AG20443 (cell line): ENCODE results near the gene TBC1D32.
"Not testable (repeated sequence)": the region's sequence is repeated elsewhere in the genome, so short reads cannot be mapped to it uniquely, and the experiment has no call there.

Source experiments
- DNase-seq: peaks from one replicate; pipeline ENCODE4 v3.0.0; 2012; ENCODE audit warnings: low spot score, mixed read lengths

Gene TBC1D32

GRCh38 chr6:121110733-121111132 lies 223.5 kb downstream of the TBC1D32 start:
- no peak for DNase-seq

- DNase-seq = no peak
Measured at GRCh38 chr6:121106962-121107361, 227.3 kb downstream of the TBC1D32 start.

GRCh38 chr6:121105461-121105860 lies 228.8 kb downstream of the TBC1D32 start:
- DNase-seq = no peak

DNA sequence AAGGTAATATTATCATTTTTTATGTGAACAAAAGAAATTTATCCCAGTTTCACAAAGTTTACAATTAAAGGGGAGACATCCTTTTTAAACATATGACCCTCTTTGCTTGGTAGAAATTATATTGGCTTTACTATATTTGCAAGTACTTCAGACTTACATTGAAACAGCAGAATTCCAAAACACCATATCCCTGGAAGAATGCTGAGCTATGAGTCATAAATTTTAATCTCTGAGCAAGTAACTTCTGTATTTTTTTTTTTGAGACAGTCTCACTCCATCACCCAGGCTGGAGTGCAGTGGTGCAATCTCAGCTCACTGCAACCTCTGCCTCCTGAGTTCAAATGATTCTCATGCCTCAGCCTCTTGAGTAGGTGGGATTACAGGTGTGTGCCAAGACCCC lies 240.4 kb downstream of the TBC1D32 start:
- DNase-seq = peak; percentile 27

- DNase-seq = no peak
Measured at GRCh38 chr6:121090492-121090891, 243.8 kb downstream of the TBC1D32 start.

DNA sequence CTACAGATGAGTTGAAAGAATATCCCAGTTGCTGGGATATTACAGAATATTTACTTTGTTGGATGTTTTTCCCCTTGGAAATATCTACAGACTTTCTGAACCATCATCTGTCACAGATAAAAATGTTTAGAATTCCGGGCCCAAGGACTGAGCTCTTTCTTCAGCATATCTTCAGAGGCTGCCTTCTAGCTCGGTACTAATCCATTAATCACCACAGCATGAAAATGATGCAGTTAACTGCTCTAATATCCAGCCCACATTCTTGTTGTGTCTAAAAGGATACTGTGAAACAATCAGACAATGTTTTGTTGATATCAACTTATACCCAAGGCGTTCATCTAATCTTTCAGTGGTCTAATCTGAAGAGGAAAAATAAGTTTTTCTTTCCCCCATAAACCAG lies 247.4 kb downstream of the TBC1D32 start:
- no peak for DNase-seq

DNA sequence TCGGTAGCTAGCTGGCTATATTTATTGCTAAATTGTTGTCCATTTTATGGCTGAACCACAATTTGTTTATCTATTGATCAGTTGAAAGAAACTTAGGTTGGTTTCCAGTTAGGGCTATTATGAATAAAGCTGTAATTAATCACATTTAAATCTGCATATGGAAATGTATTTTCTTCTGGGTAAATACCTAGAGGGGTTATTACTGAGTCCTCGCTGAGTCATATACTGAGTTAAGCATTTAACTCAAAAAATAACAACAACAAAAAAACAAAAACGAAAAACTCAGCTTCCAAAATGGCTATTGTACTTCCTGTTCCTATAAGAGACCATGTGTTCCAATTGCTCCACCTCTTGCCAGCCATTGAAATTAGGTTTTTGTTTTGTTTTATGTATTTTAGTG lies 258.2 kb downstream of the TBC1D32 start:
- no peak for DNase-seq

DNA sequence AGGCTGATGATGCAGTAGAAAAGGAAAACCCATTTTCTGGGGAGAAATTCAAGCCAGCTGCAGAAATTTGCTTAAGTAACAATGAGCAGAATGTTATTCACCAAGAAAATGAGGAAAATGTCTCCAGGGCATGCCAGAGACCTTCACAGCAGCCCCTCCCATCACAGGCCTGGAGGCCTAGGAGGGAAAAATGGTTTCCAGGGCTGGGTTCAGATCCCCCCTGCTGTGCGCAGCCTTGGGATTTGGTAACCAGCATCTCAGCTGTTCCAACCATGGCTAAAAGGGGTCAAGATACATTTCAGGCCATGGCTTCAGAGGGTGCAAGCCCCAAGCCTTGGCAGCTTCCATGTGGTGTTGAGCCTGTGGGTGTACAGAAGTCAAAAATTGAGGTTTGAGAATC lies 265.5 kb downstream of the TBC1D32 start:
- not testable (repeated sequence) for DNase-seq

GRCh38 chr6:121067381-121067780 lies 266.9 kb downstream of the TBC1D32 start:
- no peak for DNase-seq

- DNase-seq = no peak
Measured at GRCh38 chr6:121064345-121064744, 269.9 kb downstream of the TBC1D32 start.

DNA sequence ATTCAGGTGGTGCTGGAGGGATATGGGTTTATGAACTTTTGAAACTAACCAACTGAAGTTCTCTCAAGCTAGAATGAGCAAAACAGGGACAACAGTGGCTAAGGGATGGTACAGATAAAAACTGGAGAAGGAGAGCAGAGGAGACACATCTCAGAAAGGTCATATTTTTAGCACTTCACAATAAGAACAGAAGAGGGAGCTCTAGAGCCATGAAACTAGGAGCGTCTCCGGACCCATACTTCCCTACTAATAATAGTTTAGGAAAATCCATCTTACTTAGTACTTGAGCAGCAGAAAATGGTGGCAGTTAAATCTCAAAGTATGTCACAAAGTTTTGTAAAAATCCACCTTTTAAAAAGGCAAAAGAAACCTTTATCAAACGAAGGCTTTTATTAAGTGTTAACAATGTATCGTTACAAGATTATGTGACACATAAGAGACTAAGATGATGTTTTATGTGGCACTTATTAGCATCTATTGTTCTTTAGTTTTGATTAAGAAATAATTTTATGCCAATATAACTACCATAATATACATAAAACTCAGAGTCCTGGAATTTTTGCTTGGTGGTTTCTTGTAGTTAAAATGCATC lies 278.6 kb downstream of the TBC1D32 start:
- peak; percentile 66 for DNase-seq

DNA sequence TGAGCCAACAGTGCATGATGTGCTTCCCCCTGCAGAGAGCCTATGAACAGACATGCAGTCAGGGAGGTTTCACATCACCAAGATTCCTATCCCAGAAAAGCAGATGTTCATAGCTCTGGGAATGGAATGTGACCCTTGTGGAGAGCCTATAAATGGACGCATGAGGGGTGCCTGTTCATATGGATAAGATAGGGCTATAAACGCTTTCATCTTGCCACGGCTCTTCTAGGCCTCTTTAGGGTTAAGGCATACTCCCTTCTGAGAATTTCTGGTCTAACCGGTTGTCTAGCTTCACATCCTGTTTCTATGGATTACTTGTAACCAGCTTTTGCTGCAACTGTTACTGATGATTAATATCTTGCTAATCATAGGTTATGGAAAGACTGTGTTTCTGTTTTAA lies 285.7 kb downstream of the TBC1D32 start:
- DNase-seq = not testable (repeated sequence)

GRCh38 chr6:121044905-121045304 lies 289.4 kb downstream of the TBC1D32 start:
- not testable (repeated sequence) for DNase-seq

DNA sequence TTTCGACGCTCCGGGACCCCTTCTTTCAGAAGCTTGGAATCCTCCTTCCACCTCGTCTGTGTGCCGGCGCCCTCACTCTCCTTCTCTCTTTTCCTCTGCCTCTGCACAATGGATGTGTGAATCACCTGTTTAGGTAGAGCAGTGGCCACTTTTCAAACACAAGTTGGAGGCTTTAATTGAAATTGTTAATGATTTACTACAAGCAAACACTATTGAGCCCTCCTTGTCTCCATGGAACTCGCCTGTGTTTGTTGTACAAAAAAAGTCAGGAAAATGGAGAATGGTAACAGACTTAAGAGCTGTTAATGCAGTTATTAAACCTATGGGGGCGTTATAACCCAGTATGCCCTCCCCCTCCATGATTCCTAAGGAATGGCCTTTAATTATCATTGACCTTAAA lies 290.6 kb downstream of the TBC1D32 start:
- DNase-seq = not testable (repeated sequence)

- not testable (repeated sequence) for DNase-seq
Measured at GRCh38 chr6:121043211-121043610, 291.1 kb downstream of the TBC1D32 start.

- no peak for DNase-seq
Measured at GRCh38 chr6:121042766-121043165, 291.5 kb downstream of the TBC1D32 start.

DNA sequence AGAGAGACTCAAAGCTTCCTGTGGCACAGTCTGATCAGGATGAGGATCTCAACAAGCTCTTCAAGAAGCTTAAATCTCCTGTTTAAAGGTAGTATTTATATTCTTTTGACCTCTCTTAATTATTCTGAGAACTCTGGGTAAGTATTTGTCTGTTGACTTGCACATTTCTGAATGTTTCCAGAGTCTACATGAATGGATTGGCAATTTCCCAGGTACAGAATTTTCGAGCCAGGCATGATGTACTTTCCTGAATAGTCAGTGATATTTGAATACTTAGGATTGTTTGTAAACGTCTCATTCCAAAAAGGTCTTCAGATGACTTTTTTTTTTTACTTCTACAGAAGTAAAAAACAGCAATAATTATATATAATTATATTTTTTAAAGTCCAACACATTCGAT lies 293.4 kb downstream of the TBC1D32 start:
- no peak for DNase-seq

DNA sequence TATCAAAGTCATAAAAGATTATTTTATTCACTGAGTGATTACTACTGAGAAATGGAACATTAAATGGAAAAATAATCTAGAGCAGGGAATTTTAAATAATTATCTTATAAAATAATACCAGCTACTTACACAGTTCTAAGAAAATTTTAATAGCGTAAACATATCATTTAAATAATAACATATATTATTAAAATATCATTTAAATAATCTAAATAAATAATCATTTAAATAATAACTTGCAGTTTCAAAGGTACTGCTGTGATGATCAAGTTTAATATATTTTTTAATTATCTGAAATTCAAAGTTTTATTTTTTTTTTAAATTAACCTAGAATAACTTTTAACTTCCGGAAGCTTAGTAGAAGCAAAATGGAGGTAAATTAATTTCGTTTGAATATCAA lies 301.2 kb downstream of the TBC1D32 start:
- no peak for DNase-seq

- no peak for DNase-seq
Measured at GRCh38 chr6:121032268-121033006, 301.8 kb downstream of the TBC1D32 start.
